ENCODE measurements around the gene ATPAF1. TPM values are rescaled to one million over a fixed set of nuclear protein-coding genes. Genes with fewer than 3 reads are reported as not detected.

Gene ATPAF1
- total and polyA plus RNA-seq, 9 of the 15 experiments (the other 6 are each of a cell fraction or from before 2014, with no cell fraction given): 6.3 to 56.2 (median 27.4) TPM

GRCh38 chr1:46603858-46604549 lies 64.2 kb downstream of the ATPAF1 start, which contains the start of gene MKNK1 (continued):
- peak; percentile 74 for TF ChIP-seq NR2C1 (IDR thresholded peaks at IDR 0.05)
- peak; percentile 65 for TF ChIP-seq NR2C1 (tag; IDR thresholded peaks at IDR 0.05)
- no peak for TF ChIP-seq ZSCAN32 (CRISPR knock-in tag; IDR thresholded peaks at IDR 0.05)
- no peak for TF ChIP-seq CCAR2 (IDR thresholded peaks at IDR 0.05; ENCODE audit: low read depth, low read length)
- no peak for TF ChIP-seq EZH2 (IDR thresholded peaks at IDR 0.05; ENCODE audit: borderline replicate concordance, low read depth, low read length)
- no peak for TF ChIP-seq CHD1 (IDR thresholded peaks at IDR 0.05; ENCODE audit: low read length)
- no peak for TF ChIP-seq ATF4 (CRISPR knock-in tag; IDR thresholded peaks at IDR 0.05)
- no peak for TF ChIP-seq KHSRP (IDR thresholded peaks at IDR 0.05)
- no peak for TF ChIP-seq FOXP1 (CRISPR knock-in tag; IDR thresholded peaks at IDR 0.05)
- no peak for TF ChIP-seq PHB2 (IDR thresholded peaks at IDR 0.05; ENCODE audit: low read depth)
- no peak for TF ChIP-seq SP2 (IDR thresholded peaks at IDR 0.05; ENCODE audit: extremely low read depth, low read depth, low read length, poor library complexity, severe bottlenecking)
- TF ChIP-seq SREBF2 (CRISPR knock-in tag; IDR thresholded peaks at IDR 0.05): no peak; the same call in 1 of the 2 replicates
- TF ChIP-seq L3MBTL2 (IDR thresholded peaks at IDR 0.05): peak; percentile 65
- no peak for TF ChIP-seq THRA (IDR thresholded peaks at IDR 0.05)
- TF ChIP-seq IRF9 (tag; IDR thresholded peaks at IDR 0.05): no peak
- TF ChIP-seq CSDE1 (IDR thresholded peaks at IDR 0.05): no peak
- TF ChIP-seq HMGXB4 (CRISPR knock-in tag; IDR thresholded peaks at IDR 0.05): no peak
- no peak for TF ChIP-seq TCF7 (IDR thresholded peaks at IDR 0.05; ENCODE audit: borderline replicate concordance)
- no peak for TF ChIP-seq RBM22 (IDR thresholded peaks at IDR 0.05; ENCODE audit: low read depth, low read length, poor library complexity, severe bottlenecking)
- no peak for TF ChIP-seq ZNF589 (CRISPR knock-in tag; IDR thresholded peaks at IDR 0.05; ENCODE audit: low read depth)
- no peak for TF ChIP-seq CBX5 (IDR thresholded peaks at IDR 0.05; ENCODE audit: borderline replicate concordance, low read depth)
- no peak for TF ChIP-seq BRF1 (IDR thresholded peaks at IDR 0.05; ENCODE audit: borderline replicate concordance, extremely low read depth, insufficient read length)
- TF ChIP-seq ZBTB17 (CRISPR knock-in tag; IDR thresholded peaks at IDR 0.05): peak; percentile 79; the same call in 1 of the 2 replicates
- TF ChIP-seq NFIC (IDR thresholded peaks at IDR 0.05): peak; percentile 38; the same call in 1 of the 2 replicates
- peak; percentile 45 for TF ChIP-seq HNRNPLL (IDR thresholded peaks at IDR 0.05; ENCODE audit: low read depth, low read length, poor library complexity, severe bottlenecking)
- TF ChIP-seq U2AF2 (optimal IDR thresholded peaks at IDR 0.05; ENCODE audit: low read depth, low read length): no peak

All from K562 (cell line).